Stimulated activated naive CD8-positive, alpha-beta T cell treated with anti-CD3 and anti-CD28 coated beads, Interleukin-15, Interleukin-2, amounts not matched to agents 100 ng/mL and 50 ng/mL, for 24 hours (primary cell): ENCODE data around the gene STX16.
"Not testable (repeated sequence)": the region's sequence is repeated elsewhere in the genome, so short reads cannot be mapped to it uniquely, and the experiment has no call there.

ENCODE experiments used
- H3K27ac Mint-ChIP-seq: one replicate; pipeline ENCODE4 v1.8.0; 2021; ENCODE audit warnings: mild to moderate bottlenecking, mixed read lengths
- H3K27me3 Mint-ChIP-seq: one replicate; pipeline ENCODE4 v1.8.0; 2021; ENCODE audit warnings: mixed read lengths
- H3K36me3 Mint-ChIP-seq: one replicate; pipeline ENCODE4 v1.8.0; 2021; ENCODE audit warnings: low read depth, mixed read lengths
- H3K4me1 Mint-ChIP-seq: one replicate; pipeline ENCODE4 v1.8.0; 2021; ENCODE audit warnings: low read depth, mixed read lengths
- H3K4me3 Mint-ChIP-seq: one replicate; pipeline ENCODE4 v1.8.0; 2021; ENCODE audit warnings: mild to moderate bottlenecking, mixed read lengths
- H3K9me3 Mint-ChIP-seq: one replicate; pipeline ENCODE4 v1.8.0; 2021; ENCODE audit warnings: mixed read lengths

The STX16 gene

DNA sequence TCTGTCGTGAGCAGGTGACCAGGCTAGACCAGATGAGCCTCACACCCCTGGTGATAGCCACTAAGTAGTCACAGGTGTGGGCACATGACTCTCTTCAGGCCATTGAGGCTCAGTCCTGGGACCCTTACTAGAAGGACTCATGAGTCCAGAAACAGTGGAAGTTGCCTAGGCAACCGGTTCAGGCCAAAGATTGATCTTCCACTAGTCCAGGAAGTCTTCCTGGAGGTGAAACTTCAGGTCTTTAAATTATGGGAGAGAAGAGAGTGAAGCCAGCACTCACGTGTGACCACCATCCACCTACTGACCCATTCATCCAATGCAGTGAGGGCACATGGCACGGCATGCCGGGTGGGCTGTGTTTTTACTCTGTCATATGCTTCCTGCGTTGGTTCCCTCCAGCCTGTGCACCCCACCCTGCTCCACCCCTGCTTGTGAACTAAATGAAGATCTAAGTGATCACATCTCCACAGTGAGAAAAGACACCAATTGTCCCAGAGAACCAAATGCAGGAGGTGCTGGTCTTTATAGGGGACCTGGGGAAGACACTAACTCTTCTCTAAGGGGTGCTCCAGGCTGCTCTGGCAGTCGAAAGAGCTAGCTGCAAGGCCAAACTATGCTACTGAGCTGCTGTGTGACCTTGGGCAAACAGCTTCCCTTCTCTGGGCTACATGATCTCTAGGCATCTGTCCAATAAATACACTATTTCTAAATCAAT, 12.5 kb upstream of the STX16 start:
- Mint-ChIP-seq H3K9me3 (no peaks in the 10 kb centered on the region), H3K27ac (no peak overlapping the region)

GRCh38 chr20:58639182-58640146, 11.6 kb upstream of the STX16 start:
- H3K9me3 Mint-ChIP-seq: no peaks in the 10 kb centered on the region
- H3K4me1 Mint-ChIP-seq: peaks cover 18% of the 10 kb centered on the region
- H3K27me3 Mint-ChIP-seq: no peaks in the 10 kb centered on the region
- H3K4me3 Mint-ChIP-seq: no peak overlapping the region
- no peak overlapping the region for H3K27ac Mint-ChIP-seq
- no peaks in the 10 kb centered on the region for H3K36me3 Mint-ChIP-seq

More for the DNA sequence above, 12.5 kb upstream of the STX16 start:
- H3K27me3 Mint-ChIP-seq: no peaks in the 10 kb centered on the region
- no peak overlapping the region for H3K4me3 Mint-ChIP-seq
- H3K36me3 Mint-ChIP-seq: no peaks in the 10 kb centered on the region
- peaks cover 27% of the 10 kb centered on the region for H3K4me1 Mint-ChIP-seq

DNA sequence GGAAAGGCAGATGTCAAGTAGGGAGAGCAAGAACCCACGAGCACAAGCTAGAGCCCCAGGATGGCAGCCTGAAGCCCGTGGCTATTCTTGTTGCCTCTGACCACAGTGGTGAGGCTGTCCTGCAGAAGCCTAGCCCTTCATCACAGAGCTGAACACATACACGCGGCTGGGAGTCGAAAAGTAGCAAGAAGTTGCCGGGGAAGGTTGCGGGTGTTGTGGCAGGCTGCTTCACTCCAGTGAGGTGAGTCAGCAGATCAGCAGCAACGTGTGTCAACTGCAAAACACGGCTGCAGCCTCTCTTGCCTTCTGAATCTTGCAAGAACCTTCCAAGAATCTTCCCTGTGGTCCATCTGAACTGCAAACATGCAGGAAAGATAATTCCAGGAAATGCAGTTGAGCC, 10.6 kb upstream of the STX16 start:
- H3K27me3 Mint-ChIP-seq: no peaks in the 10 kb centered on the region
- H3K9me3 Mint-ChIP-seq: no peaks in the 10 kb centered on the region
- H3K27ac Mint-ChIP-seq: no peak overlapping the region
- H3K4me3 Mint-ChIP-seq: no peak overlapping the region
- peaks cover 8% of the 10 kb centered on the region for H3K4me1 Mint-ChIP-seq
- no peaks in the 10 kb centered on the region for H3K36me3 Mint-ChIP-seq

DNA sequence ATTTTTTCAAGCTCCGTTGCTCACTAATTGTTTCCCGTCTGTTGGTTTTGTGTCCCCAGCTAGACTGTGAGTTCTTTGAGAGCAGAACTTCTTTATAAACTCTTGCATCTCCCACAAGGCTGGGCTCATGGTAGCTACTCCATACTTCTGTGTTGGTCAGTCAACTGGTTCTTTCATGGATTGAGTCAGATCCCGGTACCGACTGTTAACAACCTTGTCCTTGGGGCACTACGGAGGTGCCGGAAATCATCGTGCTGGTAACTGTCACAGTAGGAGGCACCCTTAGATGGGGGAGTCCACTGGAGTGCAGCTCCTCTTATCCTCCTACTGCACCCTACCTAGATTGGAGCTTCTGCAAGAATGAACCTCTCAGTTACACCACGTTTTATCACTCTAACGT, 8.6 kb upstream of the STX16 start:
- H3K4me3 Mint-ChIP-seq: no peak overlapping the region
- no peaks in the 10 kb centered on the region for H3K36me3 Mint-ChIP-seq
- peaks cover 3% of the 10 kb centered on the region for H3K4me1 Mint-ChIP-seq
- no peaks in the 10 kb centered on the region for H3K9me3 Mint-ChIP-seq
- no peak overlapping the region for H3K27ac Mint-ChIP-seq
- H3K27me3 Mint-ChIP-seq: no peaks in the 10 kb centered on the region

DNA sequence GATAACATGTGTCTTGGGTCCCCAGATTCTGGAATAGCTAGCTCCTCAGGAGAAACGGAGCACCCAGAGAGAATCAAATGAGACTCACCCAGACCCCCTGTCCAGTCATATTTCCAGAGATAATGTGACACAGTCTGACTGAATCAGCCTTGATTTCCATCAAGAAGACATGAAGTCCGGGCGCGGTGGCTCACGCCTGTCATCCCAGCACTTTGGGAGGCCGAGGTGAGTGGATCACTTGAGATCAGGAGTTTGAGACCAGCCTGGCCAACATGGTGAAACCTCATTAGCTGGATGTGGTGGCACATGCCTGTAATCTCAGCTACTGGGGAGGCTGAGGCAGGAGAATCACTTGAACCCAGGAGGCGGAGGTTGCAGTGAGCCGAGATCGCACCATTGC, 8.2 kb upstream of the STX16 start:
- H3K4me3 Mint-ChIP-seq, H3K27ac Mint-ChIP-seq, H3K9me3 Mint-ChIP-seq, H3K36me3 Mint-ChIP-seq, H3K27me3 Mint-ChIP-seq, H3K4me1 Mint-ChIP-seq: not testable (repeated sequence)

DNA sequence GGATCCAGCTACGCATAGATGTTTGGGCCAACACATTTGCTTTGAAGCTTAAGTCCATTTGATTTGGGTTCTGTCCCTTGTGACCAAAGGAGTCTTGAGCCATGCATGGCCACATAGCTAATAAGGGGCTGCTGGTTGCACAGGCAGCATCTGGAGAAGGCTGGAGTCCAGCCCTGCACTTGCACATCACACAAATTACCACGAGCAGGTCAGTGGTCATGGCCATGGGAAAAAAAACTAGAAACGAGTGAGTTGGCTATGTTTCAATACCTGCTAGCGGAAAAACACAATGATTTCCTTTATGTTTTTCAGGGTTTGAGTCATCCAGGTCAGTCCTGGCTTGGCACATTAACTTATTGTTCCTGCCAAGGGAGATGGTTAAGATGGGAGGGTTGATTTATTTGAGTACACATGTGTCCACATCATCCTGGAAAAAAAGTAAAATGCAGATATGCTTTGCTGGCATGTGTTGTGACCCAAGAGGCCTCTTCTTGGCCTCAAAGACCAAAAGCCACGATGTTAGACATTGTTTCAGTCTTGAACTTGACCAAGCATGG, 5.6 kb upstream of the STX16 start:
- H3K27me3 Mint-ChIP-seq: no peaks in the 10 kb centered on the region
- no peak overlapping the region for H3K27ac Mint-ChIP-seq
- H3K36me3 Mint-ChIP-seq: no peaks in the 10 kb centered on the region
- no peaks in the 10 kb centered on the region for H3K9me3 Mint-ChIP-seq
- H3K4me3 Mint-ChIP-seq: no peak overlapping the region
- H3K4me1 Mint-ChIP-seq: peaks cover 7% of the 10 kb centered on the region

DNA sequence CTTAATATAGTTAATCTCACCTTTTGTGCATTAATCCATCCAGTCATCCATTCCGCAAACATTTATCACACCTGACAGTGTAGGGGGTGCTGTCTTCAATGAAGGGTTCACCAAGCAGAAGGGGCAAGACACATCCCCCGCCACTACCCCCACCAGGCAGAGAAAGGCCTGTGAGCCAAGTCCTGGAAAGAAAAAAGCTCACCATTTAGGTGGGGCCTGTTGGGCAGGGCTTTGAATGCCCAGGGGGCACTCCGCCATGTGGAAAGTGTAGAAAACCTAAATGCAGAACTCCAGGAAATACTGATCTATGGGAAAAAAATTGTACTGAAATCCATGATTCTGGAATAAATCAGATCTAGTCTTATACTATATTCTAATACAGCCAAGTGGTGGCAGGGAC, 4.8 kb upstream of the STX16 start:
- Mint-ChIP-seq H3K4me3 (no peak overlapping the region), H3K9me3 (no peaks in the 10 kb centered on the region), H3K36me3 (no peaks in the 10 kb centered on the region), H3K27me3 (no peaks in the 10 kb centered on the region), H3K4me1 (peaks cover 7% of the 10 kb centered on the region), H3K27ac (no peak overlapping the region)

DNA sequence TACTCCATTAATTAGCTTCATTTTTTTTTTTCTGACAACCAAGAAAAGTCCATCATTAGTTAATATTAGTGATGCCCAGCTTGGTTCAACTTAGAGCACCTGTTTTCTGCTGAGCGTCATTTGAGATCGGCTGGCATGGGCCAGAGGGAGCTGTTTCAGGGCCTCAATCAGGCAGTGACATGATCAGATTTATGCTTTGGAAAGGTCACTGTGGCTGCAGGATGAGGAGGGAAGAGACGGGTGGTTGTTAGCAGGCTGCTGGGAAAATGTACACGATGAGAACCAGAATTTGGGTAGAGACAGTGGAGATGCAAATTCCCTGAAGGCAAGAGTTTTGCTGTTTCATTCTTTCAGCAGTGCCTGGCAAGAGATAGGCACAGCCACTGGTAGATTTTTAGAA, 4.4 kb upstream of the STX16 start:
- H3K4me3 Mint-ChIP-seq: no peak overlapping the region
- H3K27ac Mint-ChIP-seq: no peak overlapping the region
- no peaks in the 10 kb centered on the region for H3K36me3 Mint-ChIP-seq
- no peaks in the 10 kb centered on the region for H3K27me3 Mint-ChIP-seq
- no peaks in the 10 kb centered on the region for H3K9me3 Mint-ChIP-seq
- peaks cover 7% of the 10 kb centered on the region for H3K4me1 Mint-ChIP-seq

GRCh38 chr20:58647162-58647795, 3.8 kb upstream of the STX16 start:
- Mint-ChIP-seq H3K4me3 (no peak overlapping the region), H3K9me3 (no peaks in the 10 kb centered on the region), H3K4me1 (peaks cover 7% of the 10 kb centered on the region), H3K27ac (no peak overlapping the region), H3K36me3 (no peaks in the 10 kb centered on the region), H3K27me3 (no peaks in the 10 kb centered on the region)

DNA sequence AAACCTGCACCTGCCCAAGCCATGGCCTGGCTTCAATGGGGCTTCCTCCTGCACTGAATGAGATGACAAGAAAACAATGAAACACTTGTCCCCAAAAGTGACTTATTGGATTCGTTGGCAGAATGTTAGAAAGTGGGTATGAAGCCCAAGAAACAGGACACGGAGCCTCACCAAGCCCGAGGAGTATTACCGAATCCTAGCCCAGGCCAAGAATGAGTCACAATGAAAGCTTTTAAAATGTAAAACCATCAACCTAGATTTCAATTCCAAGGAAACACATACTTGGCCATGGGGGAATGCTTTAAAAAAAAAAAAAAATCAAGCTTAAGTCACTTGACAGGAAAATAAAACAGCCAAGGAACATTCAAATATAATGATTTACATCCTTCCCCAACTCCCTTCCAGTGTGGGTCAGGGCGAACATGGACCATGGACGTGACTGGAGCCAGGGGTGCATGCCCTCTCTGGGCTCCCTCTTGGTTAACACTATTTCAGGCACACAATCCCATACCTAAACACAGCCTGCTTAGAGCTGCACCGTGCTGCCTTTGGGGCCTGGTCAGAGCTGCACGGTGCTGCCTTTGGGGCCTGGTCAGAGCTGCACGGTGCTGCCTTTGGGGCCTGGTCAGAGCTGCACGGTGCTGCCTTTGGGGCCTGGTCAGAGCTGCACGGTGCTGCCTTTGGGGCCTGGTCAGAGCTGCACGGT, 3.1 kb upstream of the STX16 start:
- no peak overlapping the region for H3K4me3 Mint-ChIP-seq
- H3K27ac Mint-ChIP-seq: no peak overlapping the region
- H3K36me3 Mint-ChIP-seq: peaks cover 5% of the 10 kb centered on the region
- H3K27me3 Mint-ChIP-seq: no peaks in the 10 kb centered on the region
- H3K9me3 Mint-ChIP-seq: no peaks in the 10 kb centered on the region
- peaks cover 10% of the 10 kb centered on the region for H3K4me1 Mint-ChIP-seq

GRCh38 chr20:58648502-58648825, 2.6 kb upstream of the STX16 start:
- not testable (repeated sequence) for H3K27me3 Mint-ChIP-seq, H3K4me3 Mint-ChIP-seq, H3K27ac Mint-ChIP-seq, H3K9me3 Mint-ChIP-seq
- Mint-ChIP-seq H3K4me1 (peaks cover 15% of the 10 kb centered on the region), H3K36me3 (peaks cover 10% of the 10 kb centered on the region)

GRCh38 chr20:58649288-58650180, 1.5 kb upstream of the STX16 start:
- Mint-ChIP-seq H3K4me3 (peak overlapping the region; percentile 63), H3K4me1 (peaks cover 19% of the 10 kb centered on the region), H3K36me3 (peaks cover 11% of the 10 kb centered on the region), H3K27ac (peak overlapping the region; percentile 58), H3K27me3 (no peaks in the 10 kb centered on the region), H3K9me3 (no peaks in the 10 kb centered on the region)

GRCh38 chr20:58650181-58650775, 805 bp upstream of the STX16 start:
- H3K27ac Mint-ChIP-seq: peak overlapping the region; percentile 98
- peak overlapping the region; percentile 99 for H3K4me3 Mint-ChIP-seq
- H3K9me3 Mint-ChIP-seq: no peaks in the 10 kb centered on the region
- H3K4me1 Mint-ChIP-seq: peaks cover 22% of the 10 kb centered on the region
- no peaks in the 10 kb centered on the region for H3K27me3 Mint-ChIP-seq
- peaks cover 11% of the 10 kb centered on the region for H3K36me3 Mint-ChIP-seq
